Measurements from ENCODE around the gene MYF6. TPM values are rescaled to one million over a fixed set of nuclear protein-coding genes. Genes with fewer than 3 reads are reported as not detected.

MYF6 gene
- total RNA-seq, 1 experiment from 2014 or later = not detected

DNA sequence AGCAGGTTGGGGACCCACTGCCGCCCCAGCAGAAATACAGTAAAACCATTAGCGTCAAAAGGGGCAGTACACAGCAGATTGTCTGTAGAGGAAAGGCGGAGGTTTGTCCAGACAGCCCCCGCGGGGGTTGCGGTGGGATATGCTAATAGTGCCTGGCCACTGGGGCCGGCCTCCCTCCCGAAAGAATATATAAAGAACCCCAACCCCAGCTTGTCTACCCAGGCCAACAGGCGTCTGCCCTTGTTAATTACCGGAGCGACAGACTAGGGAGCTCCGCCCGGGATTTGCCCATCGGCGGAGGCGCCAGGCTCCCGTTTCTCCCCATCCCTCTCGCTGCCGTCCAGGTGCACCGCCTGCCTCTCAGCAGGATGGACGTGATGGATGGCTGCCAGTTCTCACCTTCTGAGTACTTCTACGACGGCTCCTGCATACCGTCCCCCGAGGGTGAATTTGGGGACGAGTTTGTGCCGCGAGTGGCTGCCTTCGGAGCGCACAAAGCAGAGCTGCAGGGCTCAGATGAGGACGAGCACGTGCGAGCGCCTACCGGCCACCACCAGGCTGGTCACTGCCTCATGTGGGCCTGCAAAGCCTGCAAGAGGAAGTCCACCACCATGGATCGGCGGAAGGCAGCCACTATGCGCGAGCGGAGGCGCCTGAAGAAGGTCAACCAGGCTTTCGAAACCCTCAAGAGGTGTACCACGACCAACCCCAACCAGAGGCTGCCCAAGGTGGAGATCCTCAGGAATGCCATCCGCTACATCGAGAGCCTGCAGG lies 9.4 kb downstream of the MYF6 start, which contains the start of gene MYF5:
TSS of gene MYF5 (plus strand) at position 217 of the 774 bp plus-strand sequence. CDS start at position 369, 152 bp downstream.
- Mint-ChIP-seq H3K4me3 (ENCODE audit: unreplicated experiment) (no peak within 1 kb of the TSS), H3K27me3 (ENCODE audit: insufficient read depth, unreplicated experiment) (peaks cover 42% of the 10 kb centered on the region), H3K9me3 (ENCODE audit: unreplicated experiment) (no peaks in the 10 kb centered on the region), H3K27ac (ENCODE audit: low read depth, unreplicated experiment) (no peak within 1 kb of the TSS), H3K36me3 (ENCODE audit: insufficient read depth, unreplicated experiment) (no peaks in the 10 kb centered on the region), H3K4me1 (ENCODE audit: insufficient read depth, unreplicated experiment) (no peaks in the 10 kb centered on the region)
- no peak for TF ChIP-seq CTCF (IDR thresholded peaks at IDR 0.05; ENCODE audit: unreplicated experiment)
- intact Hi-C loops (cut with micrococcal nuclease) = no loop called here
- BruUV-seq (replicated peaks) = no TSS peak
- ChIA-PET POLR2A (no interaction called here), CTCF (no interaction called here)
- no peak for DNase-seq (ENCODE audit: unreplicated experiment)

DNA sequence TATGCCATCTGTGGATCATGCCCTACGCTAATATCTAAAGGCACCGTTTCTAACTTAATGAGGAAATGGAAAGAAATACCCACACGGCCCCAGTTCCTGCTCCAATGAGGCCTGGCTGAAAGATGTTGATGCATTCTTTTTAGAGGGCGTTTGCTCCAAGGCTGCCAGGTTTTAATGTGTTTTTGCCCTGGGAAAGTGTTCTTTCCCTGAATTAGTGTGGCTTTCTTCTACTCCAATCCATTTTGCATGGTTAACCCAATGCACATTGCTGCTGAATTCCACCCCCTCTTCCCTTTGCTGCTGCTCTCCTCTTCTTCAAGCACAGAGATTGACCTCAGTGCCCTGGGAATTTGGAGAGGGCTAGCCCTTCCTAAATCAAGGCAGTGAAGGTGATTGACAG lies 10.4 kb downstream of the MYF6 start:
- H3K4me3 Mint-ChIP-seq (ENCODE audit: unreplicated experiment) = no peak overlapping the region
- BruUV-seq (replicated peaks) = no TSS peak
- no peaks in the 10 kb centered on the region for H3K36me3 Mint-ChIP-seq (ENCODE audit: insufficient read depth, unreplicated experiment)
- no peak for DNase-seq (ENCODE audit: unreplicated experiment)
- no peaks in the 10 kb centered on the region for H3K9me3 Mint-ChIP-seq (ENCODE audit: unreplicated experiment)
- intact Hi-C loops (cut with micrococcal nuclease) = no loop called here
- CTCF ChIA-PET = no interaction called here
- H3K27ac Mint-ChIP-seq (ENCODE audit: low read depth, unreplicated experiment) = no peak overlapping the region
- peaks cover 42% of the 10 kb centered on the region for H3K27me3 Mint-ChIP-seq (ENCODE audit: insufficient read depth, unreplicated experiment)
- POLR2A ChIA-PET = no interaction called here
- no peak for TF ChIP-seq CTCF (IDR thresholded peaks at IDR 0.05; ENCODE audit: unreplicated experiment)
- no peaks in the 10 kb centered on the region for H3K4me1 Mint-ChIP-seq (ENCODE audit: insufficient read depth, unreplicated experiment)

DNA sequence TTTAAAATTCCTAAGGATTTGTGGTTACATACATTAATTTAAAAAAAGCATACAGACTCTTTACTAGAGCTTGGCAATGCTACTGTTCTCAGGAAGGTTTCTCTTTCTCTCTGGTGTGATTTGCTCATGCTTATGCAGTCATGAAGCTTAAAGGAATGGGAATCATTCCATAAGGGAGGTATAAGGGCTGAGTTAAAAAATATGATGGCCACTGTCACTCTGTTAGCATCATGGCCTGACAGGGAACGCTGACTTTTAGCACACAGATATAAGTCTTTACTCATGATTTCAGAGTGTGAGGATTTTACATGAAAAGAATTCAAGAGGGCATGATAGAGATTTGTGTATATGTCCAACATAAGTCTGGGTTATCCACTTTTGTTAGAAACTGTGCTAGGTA lies 13.1 kb downstream of the MYF6 start:
- Mint-ChIP-seq H3K9me3 (ENCODE audit: unreplicated experiment) (no peaks in the 10 kb centered on the region), H3K4me1 (ENCODE audit: insufficient read depth, unreplicated experiment) (no peaks in the 10 kb centered on the region), H3K4me3 (ENCODE audit: unreplicated experiment) (no peak overlapping the region), H3K27me3 (ENCODE audit: insufficient read depth, unreplicated experiment) (peaks cover 20% of the 10 kb centered on the region), H3K36me3 (ENCODE audit: insufficient read depth, unreplicated experiment) (no peaks in the 10 kb centered on the region), H3K27ac (ENCODE audit: low read depth, unreplicated experiment) (no peak overlapping the region)
- CTCF ChIA-PET = no interaction called here
- no TSS peak for BruUV-seq (replicated peaks)
- TF ChIP-seq CTCF (IDR thresholded peaks at IDR 0.05; ENCODE audit: unreplicated experiment) = no peak
- intact Hi-C loops (cut with micrococcal nuclease) = no loop called here
- DNase-seq (ENCODE audit: unreplicated experiment) = no peak
- POLR2A ChIA-PET = interaction anchor here (0.6 kb wide), 1 partner anchor 16 kb away, joined by 3 read pairs; no protein-coding TSS in a partner anchor

DNA sequence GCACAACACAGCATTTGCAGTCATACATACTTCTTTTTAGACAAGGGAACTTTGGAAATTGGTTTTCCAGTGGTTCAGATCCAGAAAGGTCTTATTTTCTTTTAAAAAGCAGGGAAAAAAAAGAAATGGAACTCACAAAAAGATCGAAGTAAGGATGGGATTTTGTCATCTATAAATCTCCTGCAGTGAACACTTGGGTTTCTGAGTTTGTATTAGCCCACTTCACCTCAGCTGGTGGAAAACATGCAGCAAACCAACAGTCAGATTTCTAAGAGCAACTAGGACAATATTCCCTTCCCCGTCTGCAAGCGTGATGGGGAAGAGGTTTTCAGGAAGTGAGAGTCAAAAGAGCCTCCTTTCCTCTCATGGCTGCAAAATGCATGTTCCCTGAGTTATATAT lies 13.9 kb downstream of the MYF6 start:
- H3K4me1 Mint-ChIP-seq (ENCODE audit: insufficient read depth, unreplicated experiment) = no peaks in the 10 kb centered on the region
- POLR2A ChIA-PET = no interaction called here
- H3K4me3 Mint-ChIP-seq (ENCODE audit: unreplicated experiment) = no peak overlapping the region

More for the DNA sequence above, 13.9 kb downstream of the MYF6 start:
- Mint-ChIP-seq H3K27ac (ENCODE audit: low read depth, unreplicated experiment) (no peak overlapping the region), H3K36me3 (ENCODE audit: insufficient read depth, unreplicated experiment) (no peaks in the 10 kb centered on the region), H3K27me3 (ENCODE audit: insufficient read depth, unreplicated experiment) (peaks cover 18% of the 10 kb centered on the region), H3K9me3 (ENCODE audit: unreplicated experiment) (no peaks in the 10 kb centered on the region)
- no peak for TF ChIP-seq CTCF (IDR thresholded peaks at IDR 0.05; ENCODE audit: unreplicated experiment)
- intact Hi-C loops (cut with micrococcal nuclease) = no loop called here
- no TSS peak for BruUV-seq (replicated peaks)
- CTCF ChIA-PET = no interaction called here
- no peak for DNase-seq (ENCODE audit: unreplicated experiment)
